ENCODE results near the gene EYA2.

Gene EYA2

GRCh38 chr20:47122560-47122959 is 227.9 kb downstream of the EYA2 start:
- H3K27ac ChIP-seq, result no peak overlapping the region
- TF ChIP-seq ZFX (IDR thresholded peaks at IDR 0.05), result no peak

- H3K27ac ChIP-seq, result no peak overlapping the region
- TF ChIP-seq ZFX (IDR thresholded peaks at IDR 0.05), result no peak
- TF ChIP-seq CTCF (conservative IDR thresholded peaks at IDR 0.05), result no peak
Measured at GRCh38 chr20:47124181-47124717, 229.6 kb downstream of the EYA2 start.

- no peak for TF ChIP-seq CTCF (conservative IDR thresholded peaks at IDR 0.05)
- TF ChIP-seq ZFX (IDR thresholded peaks at IDR 0.05), result no peak
- H3K27ac ChIP-seq, result no peak overlapping the region
Measured at GRCh38 chr20:47125508-47125757, 230.8 kb downstream of the EYA2 start.

- H3K27ac ChIP-seq, result no peak overlapping the region
- TF ChIP-seq ZFX (IDR thresholded peaks at IDR 0.05), result no peak
- no peak for TF ChIP-seq CTCF (conservative IDR thresholded peaks at IDR 0.05)
Measured at GRCh38 chr20:47125758-47126591, 231.3 kb downstream of the EYA2 start.

- no peak for TF ChIP-seq ZFX (IDR thresholded peaks at IDR 0.05)
- TF ChIP-seq CTCF (conservative IDR thresholded peaks at IDR 0.05), result no peak
- no peak overlapping the region for H3K27ac ChIP-seq
Measured at GRCh38 chr20:47126709-47127108, 232.1 kb downstream of the EYA2 start.

- no peak for TF ChIP-seq ZFX (IDR thresholded peaks at IDR 0.05)
- no peak for TF ChIP-seq CTCF (conservative IDR thresholded peaks at IDR 0.05)
- no peak overlapping the region for H3K27ac ChIP-seq
Measured at GRCh38 chr20:47127546-47127945, 232.9 kb downstream of the EYA2 start.

- TF ChIP-seq CTCF (conservative IDR thresholded peaks at IDR 0.05), result no peak
- no peak overlapping the region for H3K27ac ChIP-seq
Measured at GRCh38 chr20:47127999-47128398, 233.4 kb downstream of the EYA2 start.

GRCh38 chr20:47129306-47129705 is 234.7 kb downstream of the EYA2 start:
- H3K27ac ChIP-seq, result no peak overlapping the region
- TF ChIP-seq CTCF (conservative IDR thresholded peaks at IDR 0.05), result no peak
- no peak for TF ChIP-seq ZFX (IDR thresholded peaks at IDR 0.05)

Measured in C4-2B (cell line).